ENCODE results near the gene COL18A1. TPM values are rescaled to one million over a fixed set of nuclear protein-coding genes. Genes with fewer than 3 reads are reported as not detected.

Gene COL18A1
- total and polyA plus RNA-seq, 9 of the 15 experiments (the other 6 are each of a cell fraction or from before 2014, with no cell fraction given) = 0.14 to 16.4 (median 2.0) TPM

DNA sequence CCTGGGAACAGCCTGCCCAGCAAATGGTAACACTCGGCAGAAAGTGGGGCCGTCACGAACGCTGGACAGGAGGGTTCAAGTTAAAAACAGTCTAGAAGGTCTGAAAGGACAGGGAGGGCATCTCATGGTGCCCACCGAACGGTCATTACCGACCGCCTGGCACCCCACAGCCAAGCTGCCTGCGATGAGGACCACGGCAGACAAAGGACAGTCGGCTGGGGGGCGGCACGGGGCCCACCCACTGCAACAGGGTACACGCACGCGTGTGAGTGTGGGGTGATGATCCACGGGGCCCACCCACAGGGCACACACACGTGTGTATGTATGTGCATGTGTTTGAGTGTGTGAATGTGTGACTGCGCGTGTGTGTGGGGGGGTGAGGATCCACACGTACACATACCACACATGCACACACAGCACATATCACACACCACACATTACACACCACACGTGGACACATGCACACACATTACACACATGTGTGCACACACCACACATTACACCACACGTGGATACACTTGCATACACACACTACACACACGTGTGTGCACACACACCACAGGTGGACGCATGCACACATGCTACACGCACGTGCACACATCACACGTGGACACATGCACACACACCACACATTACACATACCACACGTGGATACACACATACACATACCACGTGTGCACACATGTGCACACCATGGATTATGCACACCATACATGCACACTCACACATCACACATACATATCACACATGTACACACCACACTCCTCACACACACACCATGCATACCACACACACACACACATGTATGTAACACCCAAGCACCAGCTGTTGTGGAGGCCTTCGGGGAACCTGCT, 74.1 kb downstream of the COL18A1 start (continued):
- TF ChIP-seq USF1 (CRISPR knock-in tag; IDR thresholded peaks at IDR 0.05) (peak; percentile 39), JUND (IDR thresholded peaks at IDR 0.05; ENCODE audit: borderline replicate concordance, low read depth, low read length) (no peak), JUND (tag; IDR thresholded peaks at IDR 0.05; ENCODE audit: borderline replicate concordance, low read depth, low read length) (no peak), IRF9 (tag; IDR thresholded peaks at IDR 0.05) (no peak), ZNF740 (CRISPR knock-in tag; IDR thresholded peaks at IDR 0.05) (0 out of 2 replicates have a peak, but pooled peaks have one; percentile 43), ZNF740 (tag; IDR thresholded peaks at IDR 0.05) (no peak), KDM1A (IDR thresholded peaks at IDR 0.05) (peak in 1 of 2 experiments; percentile 80; a peak in 1 of 4 replicates), CBFB (CRISPR knock-in tag; IDR thresholded peaks at IDR 0.05) (0 out of 2 replicates have a peak, but pooled peaks have one; percentile 21)
